GM23338 (cell line): Measurements from ENCODE around the gene ZFR. TPM values are rescaled to one million over a fixed set of nuclear protein-coding genes. Genes with fewer than 3 reads are reported as not detected.

Experiments used
- ATAC-seq: fragments of 200-7000 bp; cut with Tn5 transposase; 3 replicates; pipeline ENCODE4 v1.9.1; 2020
- DNase-seq: peaks from one replicate; pipeline ENCODE4 v3.0.0-alpha.2; 2015; ENCODE audit warnings: low spot score
- H2AFZ ChIP-seq: fragments of 200-600 bp; sonication (generic); 2 replicates; pipeline ENCODE4 v1.8.0; 2016; ENCODE audit warnings: antibody characterized with exemption, mild to moderate bottlenecking, moderate library complexity
- H3F3A ChIP-seq: fragments of 200-600 bp; sonication (generic); replicated peaks from 2 replicates; pipeline ENCODE4 v1.8.0; 2017; ENCODE audit warnings: antibody characterized with exemption, mixed run types, low read depth
- H3K27ac ChIP-seq: fragments of 200-600 bp; sonication (generic); 2 replicates; pipeline ENCODE4 v1.6.1; 2016; ENCODE audit warnings: low read depth
- H3K27me3 ChIP-seq: fragments of 200-600 bp; sonication (generic); 2 replicates; pipeline ENCODE4 v1.8.0; 2016; ENCODE audit warnings: mild to moderate bottlenecking, mixed run types, moderate library complexity; ENCODE audit not compliant: insufficient read depth
- H3K36me3 ChIP-seq: fragments of 200-600 bp; sonication (generic); 2 replicates; pipeline ENCODE4 v1.8.0; 2016; ENCODE audit warnings: mild to moderate bottlenecking; ENCODE audit not compliant: insufficient read depth
- H3K4me1 ChIP-seq: fragments of 200-600 bp; sonication (generic); 2 replicates; pipeline ENCODE4 v1.8.0; 2016; ENCODE audit warnings: mild to moderate bottlenecking, moderate library complexity; ENCODE audit not compliant: insufficient read depth
- H3K4me2 ChIP-seq: fragments of 200-600 bp; sonication (generic); 2 replicates; pipeline ENCODE4 v1.7.1; 2017; ENCODE audit warnings: mixed run types
- H3K4me3 ChIP-seq: fragments of 200-600 bp; sonication (generic); 2 replicates; pipeline ENCODE4 v1.6.1; 2016; ENCODE audit warnings: mixed run types
- H3K79me2 ChIP-seq: fragments of 200-600 bp; sonication (generic); replicated peaks from 2 replicates; pipeline ENCODE4 v1.8.0; 2017; ENCODE audit warnings: mild to moderate bottlenecking; ENCODE audit not compliant: insufficient read depth
- H3K9me2 ChIP-seq: fragments of 200-600 bp; sonication (generic); 2 replicates; pipeline ENCODE4 v1.8.0; 2017; ENCODE audit not compliant: insufficient read depth
- H4K20me1 ChIP-seq: fragments of 200-600 bp; sonication (generic); replicated peaks from 2 replicates; pipeline ENCODE4 v1.8.0; 2017; ENCODE audit warnings: mild to moderate bottlenecking; ENCODE audit not compliant: insufficient read depth
- H3K27ac Mint-ChIP-seq: 2 replicates; pipeline ENCODE4 v1.8.0; 2020; ENCODE audit warnings: inconsistent platforms, mild to moderate bottlenecking, moderate library complexity, mixed read lengths
- H3K27me3 Mint-ChIP-seq: 3 replicates; pipeline ENCODE4 v1.8.0; 2022; ENCODE audit warnings: low read depth, mild to moderate bottlenecking, moderate library complexity, mixed read lengths, inconsistent platforms; ENCODE audit not compliant: insufficient read depth, poor library complexity
- H3K36me3 Mint-ChIP-seq: 3 replicates; pipeline ENCODE4 v1.8.0; 2021; ENCODE audit warnings: low read depth, mild to moderate bottlenecking, inconsistent platforms, moderate library complexity, mixed read lengths
- H3K4me1 Mint-ChIP-seq: 3 replicates; pipeline ENCODE4 v1.8.0; 2020; ENCODE audit warnings: mild to moderate bottlenecking, inconsistent platforms, mixed read lengths
- H3K4me3 Mint-ChIP-seq: 3 replicates; pipeline ENCODE4 v1.8.0; 2021; ENCODE audit warnings: moderate library complexity, mild to moderate bottlenecking, inconsistent platforms, mixed read lengths
- H3K9me3 Mint-ChIP-seq: 3 replicates; pipeline ENCODE4 v1.8.0; 2020; ENCODE audit warnings: moderate library complexity, mild to moderate bottlenecking, inconsistent platforms, mixed read lengths
- EZH2 ChIP-seq: fragments of 200-600 bp; sonication (generic); IDR thresholded peaks from one replicate; pipeline ENCODE4 v1.8.0; 2017; ENCODE audit warnings: antibody characterized with exemption, mild to moderate bottlenecking, low read depth; ENCODE audit not compliant: unreplicated experiment
- EZH2phosphoT487 ChIP-seq: fragments of 200-600 bp; sonication (generic); IDR thresholded peaks from one replicate; pipeline ENCODE4 v1.8.1; 2018; ENCODE audit warnings: antibody characterized with exemption; ENCODE audit not compliant: unreplicated experiment
- JUNB ChIP-seq: IDR thresholded peaks from one replicate; pipeline ENCODE4 v1.6.1; 2016; ENCODE audit warnings: antibody characterized with exemption; ENCODE audit not compliant: unreplicated experiment
- REST ChIP-seq: IDR thresholded peaks from one replicate; pipeline ENCODE4 v1.6.1; 2018; ENCODE audit warnings: antibody characterized with exemption; ENCODE audit not compliant: unreplicated experiment
- ZNF331 ChIP-seq: fragments of 250-450 bp; sonication (Bioruptor Pico); IDR thresholded peaks from 2 replicates; pipeline ENCODE4 v1.5.0; 2020; ENCODE audit warnings: low read depth, mild to moderate bottlenecking, moderate library complexity
- ZNF462 ChIP-seq: fragments of 250-450 bp; sonication (Bioruptor Pico); IDR thresholded peaks from 2 replicates; pipeline ENCODE4 v1.5.0; 2020; ENCODE audit warnings: mild to moderate bottlenecking, moderate library complexity
- polyA plus RNA-seq: library from polyadenylated mRNA; unstranded; fragments of >200 nt; fragmentation: Nextera tagmentation; extraction: Ambion mirVana; gene quantifications from 2 replicates; pipeline ENCODE4 v1.2.1, GENCODE V29; 2016
- total RNA-seq: library from RNA; depleted of rRNA; stranded (reverse); fragments of >200 nt; shearing (Covaris generic); gene quantifications from 2 replicates; pipeline ENCODE4 v1.2.3, GENCODE V29; 2014

ZFR gene
- total and polyA plus RNA-seq, 2 experiments from 2014 or later: 92.4 to 103 TPM

GRCh38 chr5:32383586-32383985 is 61.0 kb downstream of the ZFR start:
- Histone ChIP-seq H3K4me3 (no peak overlapping the region), H4K20me1 (0 out of 2 replicates have a peak, but pooled peaks cover 3% of the 10 kb centered on the region), H3K27me3 (no peaks in the 10 kb centered on the region), H3K79me2 (no peaks in the 10 kb centered on the region), H3K36me3 (peaks cover 36% of the 10 kb centered on the region; the same call in 1 of the 2 replicates), H3K27ac (no peak overlapping the region), H3K4me2 (no peak overlapping the region), H3K4me1 (no peaks in the 10 kb centered on the region), H3K9me2 (no peaks in the 10 kb centered on the region), H3F3A (no peaks in the 10 kb centered on the region), H2AFZ (no peak overlapping the region)
- peaks cover 62% of the 10 kb centered on the region for H3K36me3 Mint-ChIP-seq
- no peak overlapping the region for H3K4me3 Mint-ChIP-seq
- peaks cover 1% of the 10 kb centered on the region for H3K27me3 Mint-ChIP-seq
- no peaks in the 10 kb centered on the region for H3K9me3 Mint-ChIP-seq
- TF ChIP-seq ZNF462 (no peak), EZH2phosphoT487 (no peak), JUNB (no peak), REST (no peak), ZNF331 (no peak), EZH2 (no peak)
- ATAC-seq (no peak), DNase-seq (no peak)
- no peak overlapping the region for H3K27ac Mint-ChIP-seq
- no peaks in the 10 kb centered on the region for H3K4me1 Mint-ChIP-seq
